HG03558 (cell line): ENCODE data around the gene ORAI1.
A peak's percentile ranks its signal among the peaks of the same experiment; 100 is the strongest.
"Not testable (repeated sequence)": the region's sequence is repeated elsewhere in the genome, so short reads cannot be mapped to it uniquely, and the experiment has no call there.

Experiments used
- ATAC-seq: cut with Tn5 transposase; IDR thresholded peaks from one replicate; pipeline ENCODE4 v1.9.1; 2021; ENCODE audit warnings: moderate number of reproducible peaks; ENCODE audit not compliant: unreplicated experiment; ENCODE audit errors: extremely low read depth

ORAI1 gene

GRCh38 chr12:121626087-121626852 lies at the start of gene ORAI1:
TSS of gene ORAI1 (plus strand) at chr12:121626530.
- ATAC-seq, result peak; percentile 47

GRCh38 chr12:121576851-121577391 lies 49.4 kb upstream of the ORAI1 start:
- no peak for ATAC-seq

- ATAC-seq, result no peak
These were observed 48.7 kb upstream of the ORAI1 start for GRCh38 chr12:121577443-121578180.

- ATAC-seq, result no peak
These were observed 47.8 kb upstream of the ORAI1 start for GRCh38 chr12:121578230-121579189.

- ATAC-seq, result no peak
These were observed 47.0 kb upstream of the ORAI1 start for GRCh38 chr12:121579190-121579791.

GRCh38 chr12:121579981-121580868 lies 46.1 kb upstream of the ORAI1 start:
- no peak for ATAC-seq

GRCh38 chr12:121580959-121581685 lies 45.2 kb upstream of the ORAI1 start, which contains the start of gene KDM2B:
TSS of gene KDM2B (minus strand) at chr12:121581023. CDS start at chr12:121580911, 112 bp downstream.
- ATAC-seq, result no peak

- ATAC-seq, result no peak
These were observed 44.5 kb upstream of the ORAI1 start for GRCh38 chr12:121581686-121582429.

- ATAC-seq, result no peak
These were observed 43.6 kb upstream of the ORAI1 start for GRCh38 chr12:121582583-121583333.

- not testable (repeated sequence) for ATAC-seq
These were observed 43.0 kb upstream of the ORAI1 start for GRCh38 chr12:121583334-121583661.

GRCh38 chr12:121584885-121585284 lies 41.4 kb upstream of the ORAI1 start:
- ATAC-seq, result not testable (repeated sequence)

GRCh38 chr12:121590476-121591143 lies 35.7 kb upstream of the ORAI1 start:
- peak; percentile 32 for ATAC-seq

GRCh38 chr12:121592320-121592719 lies 34.0 kb upstream of the ORAI1 start:
- no peak for ATAC-seq

GRCh38 chr12:121595520-121595919 lies 30.8 kb upstream of the ORAI1 start:
- no peak for ATAC-seq

- no peak for ATAC-seq
These were observed 29.8 kb upstream of the ORAI1 start for GRCh38 chr12:121596526-121596925.

GRCh38 chr12:121600702-121601336 lies 25.5 kb upstream of the ORAI1 start:
- no peak for ATAC-seq
